Esophagus (tissue), 2 donors: ENCODE measurements around the gene CALN1. TPM values are rescaled to one million over a fixed set of nuclear protein-coding genes. Genes with fewer than 3 reads are reported as not detected.

ENCODE experiments used
- H3K27ac ChIP-seq, 2 donors: one replicate each; pipeline ENCODE4 v1.5.1; 2013; ENCODE audit warnings: low read depth in 2 of 2, mild to moderate bottlenecking in 2 of 2, inconsistent platforms in 1 of 2, low read length in 1 of 2, moderate library complexity in 1 of 2
- H3K27me3 ChIP-seq, 2 donors: one replicate each; pipeline ENCODE4 v1.6.1; 2013; ENCODE audit warnings: low read length in 2 of 2, control low read depth in 1 of 2, mild to moderate bottlenecking in 1 of 2; ENCODE audit not compliant: insufficient read depth in 2 of 2, control insufficient read depth in 1 of 2
- H3K36me3 ChIP-seq, 2 donors: one replicate each; pipeline ENCODE4 v1.6.1; 2013; ENCODE audit warnings: low read length in 1 of 2; ENCODE audit not compliant: control insufficient read depth in 2 of 2, insufficient read depth in 2 of 2
- H3K4me1 ChIP-seq, 2 donors: one replicate each; pipeline ENCODE4 v1.6.1; 2013; ENCODE audit warnings: low read length in 1 of 2; ENCODE audit not compliant: control insufficient read depth in 2 of 2, insufficient read depth in 2 of 2
- H3K4me3 ChIP-seq, 2 donors: one replicate each; pipeline ENCODE4 v1.5.1; 2013; ENCODE audit warnings: low read length in 2 of 2, mild to moderate bottlenecking in 2 of 2, low read depth in 1 of 2, moderate library complexity in 1 of 2
- H3K9me3 ChIP-seq, 2 donors: one replicate each; pipeline ENCODE4 v1.6.1; 2013; ENCODE audit warnings: mild to moderate bottlenecking in 2 of 2, low read depth in 1 of 2, low read length in 1 of 2, moderate library complexity in 1 of 2; ENCODE audit not compliant: control insufficient read depth in 2 of 2, insufficient read depth in 1 of 2
- WGBS, 2 donors: extraction: QIAGEN DNeasy Blood & Tissue Kit; methylation state at CpG; one replicate each; pipeline ENCODE4 v1.1.7; 2013; 5-methylcytosine and 5-hydroxymethylcytosine counted together
- polyA plus RNA-seq, 2 donors: library from polyadenylated mRNA; stranded (reverse); fragments of 200-250 nt; gene quantifications; one replicate each; pipeline ENCODE4 v1.2.3, GENCODE V29; 2013
- donor health status: healthy with polysubstance abuse.
- donor health status: Bipolar disorder and iron deficiency.

CALN1 gene
- polyA plus RNA-seq, 2 donors = 0.01 to 0.12 TPM

DNA sequence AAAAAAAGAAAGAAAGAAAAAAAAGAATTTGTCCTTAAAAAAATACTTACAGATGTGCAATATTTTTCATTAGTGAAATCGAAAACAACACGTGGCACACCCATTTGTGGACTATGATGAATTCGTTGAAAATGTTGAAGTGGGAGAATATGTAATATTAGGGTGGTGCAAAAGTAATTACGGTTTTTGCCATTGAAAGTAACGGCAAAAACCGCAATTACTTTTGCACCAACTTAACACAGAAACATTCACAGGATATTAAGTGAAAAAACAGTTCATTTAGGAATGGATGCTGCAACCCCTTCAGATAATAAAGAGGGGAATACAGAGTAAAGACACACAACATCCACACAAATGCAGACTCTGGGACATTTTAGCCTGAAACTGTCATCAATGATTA, 96.0 kb downstream of the CALN1 start:
- Histone ChIP-seq H3K4me3 (no peak overlapping the region), H3K27ac (no peak overlapping the region), H3K27me3 (no peaks in the 10 kb centered on the region), H3K4me1 (no peaks in the 10 kb centered on the region), H3K9me3 (no peaks in the 10 kb centered on the region), H3K36me3 (no peaks in the 10 kb centered on the region)
- 82 to 85% methylated on average over 6 of the region's 6 CpGs for WGBS, 2 donors

DNA sequence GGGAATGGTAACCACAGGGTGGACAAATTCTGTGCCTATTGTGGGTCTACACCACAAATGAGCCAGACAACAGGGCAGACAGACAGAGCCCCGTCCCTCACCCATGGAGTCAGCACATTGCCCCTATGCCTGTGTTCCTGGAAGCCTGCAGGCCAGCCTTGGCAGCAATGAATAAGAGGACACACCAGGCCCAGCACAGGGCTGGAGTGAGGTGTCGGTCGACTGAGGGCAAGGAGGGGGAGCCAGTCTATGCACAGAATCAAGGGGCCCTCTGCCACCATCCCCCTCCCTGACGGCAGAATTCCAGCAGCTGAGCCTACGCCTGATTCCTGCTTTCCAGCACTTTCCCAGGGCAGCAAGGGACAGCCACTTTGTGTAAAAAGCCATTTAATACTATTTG, 98.2 kb downstream of the CALN1 start:
- Histone ChIP-seq H3K4me3 (no peak overlapping the region), H3K27ac (no peak overlapping the region), H3K4me1 (no peaks in the 10 kb centered on the region), H3K9me3 (no peaks in the 10 kb centered on the region), H3K36me3 (no peaks in the 10 kb centered on the region), H3K27me3 (no peaks in the 10 kb centered on the region)
- WGBS, 2 donors = 77 to 86% methylated on average over 5 of the region's 5 CpGs

DNA sequence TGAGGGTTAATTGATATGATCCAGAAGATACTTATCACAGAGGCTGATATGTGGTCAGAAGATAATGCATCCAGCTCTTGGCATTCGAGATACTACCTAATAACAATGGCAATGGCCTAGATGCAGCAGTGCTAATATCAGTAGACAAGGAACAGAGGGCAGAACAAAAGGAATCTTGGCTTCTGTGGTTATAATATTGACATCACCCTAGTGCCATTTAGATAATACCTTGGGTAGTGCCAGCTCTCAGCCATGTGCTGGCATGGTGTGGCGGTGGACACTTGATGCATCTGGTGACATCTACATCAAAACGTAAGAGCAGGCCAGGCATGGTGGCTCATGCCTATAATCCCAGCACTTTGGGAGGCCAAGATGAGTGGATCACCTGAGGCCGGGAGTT, 101.8 kb downstream of the CALN1 start:
- Histone ChIP-seq H3K9me3 (no peaks in the 10 kb centered on the region), H3K4me3 (no peak overlapping the region), H3K27ac (no peak overlapping the region), H3K36me3 (no peaks in the 10 kb centered on the region), H3K4me1 (no peaks in the 10 kb centered on the region), H3K27me3 (no peaks in the 10 kb centered on the region)
- WGBS, 2 donors = 90 to 93% methylated on average over 4 of the region's 4 CpGs

DNA sequence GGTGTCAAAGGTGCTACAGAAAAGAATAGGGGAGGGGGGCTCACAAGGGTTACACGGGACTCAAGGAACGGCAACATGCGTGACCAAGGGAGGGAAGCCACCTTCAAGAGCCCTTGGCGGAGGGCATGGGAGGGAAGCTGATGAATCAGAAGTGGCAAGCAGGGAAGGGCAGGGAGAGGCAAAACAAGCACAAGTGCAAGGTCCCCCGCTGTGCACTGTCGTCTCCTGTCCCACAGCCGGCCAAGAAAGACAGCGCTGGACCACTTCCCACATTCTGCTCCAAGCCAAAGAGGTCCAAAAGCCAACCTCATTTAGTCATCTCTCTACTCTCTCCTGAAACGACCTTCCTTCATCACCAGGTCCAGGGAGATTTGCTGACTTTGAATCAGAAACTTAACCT, 102.7 kb downstream of the CALN1 start:
- no peak overlapping the region for H3K27ac ChIP-seq
- H3K36me3 ChIP-seq = no peaks in the 10 kb centered on the region
- WGBS, 2 donors = 82 to 86% methylated on average over 9 of the region's 9 CpGs
- H3K27me3 ChIP-seq = no peaks in the 10 kb centered on the region
- H3K4me3 ChIP-seq = no peak overlapping the region
- H3K9me3 ChIP-seq = no peaks in the 10 kb centered on the region
- no peaks in the 10 kb centered on the region for H3K4me1 ChIP-seq

DNA sequence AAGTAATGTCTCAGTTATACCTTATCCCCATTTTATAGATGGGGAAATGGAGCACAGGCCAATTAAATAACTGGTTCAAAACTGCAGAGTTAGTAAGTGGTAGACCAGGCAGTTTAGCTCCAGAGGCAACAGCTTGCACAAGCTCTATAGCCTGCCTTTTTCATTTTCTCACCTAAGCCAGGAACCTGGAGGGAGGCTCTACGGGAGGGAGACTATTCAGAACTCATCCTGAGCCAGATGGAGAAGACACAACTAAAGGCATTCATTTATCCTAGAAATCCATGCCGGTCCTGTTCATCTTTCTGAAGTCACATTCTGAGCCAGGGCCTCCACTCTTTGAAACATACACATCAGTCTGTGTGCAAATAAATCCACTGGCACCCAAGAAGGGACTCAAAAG, 103.2 kb downstream of the CALN1 start:
- 79 to 86% methylated on average over 2 of the region's 2 CpGs for WGBS, 2 donors
- Histone ChIP-seq H3K27ac (no peak overlapping the region), H3K36me3 (no peaks in the 10 kb centered on the region), H3K4me1 (no peaks in the 10 kb centered on the region), H3K4me3 (no peak overlapping the region), H3K9me3 (no peaks in the 10 kb centered on the region), H3K27me3 (no peaks in the 10 kb centered on the region)

DNA sequence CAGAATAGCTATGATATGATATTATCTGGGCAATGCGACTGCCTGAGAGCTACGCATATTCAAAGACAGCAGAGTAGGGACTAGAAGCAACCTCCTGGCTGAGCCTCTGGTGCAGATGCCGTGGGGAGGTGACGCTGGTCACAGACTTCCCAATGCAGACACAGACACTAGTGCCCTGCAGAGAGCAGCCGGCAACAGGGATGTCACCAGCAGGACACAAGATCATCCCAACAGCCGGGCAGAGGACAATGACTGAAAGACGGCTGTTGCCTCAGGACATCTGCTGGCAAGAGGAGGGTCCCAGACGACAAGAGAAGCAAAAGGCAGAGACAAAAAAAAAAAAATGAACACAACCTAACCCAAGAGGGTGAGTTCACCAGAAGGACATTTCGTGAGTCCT, 104.6 kb downstream of the CALN1 start:
- H3K4me3 ChIP-seq = no peak overlapping the region
- H3K36me3 ChIP-seq = no peaks in the 10 kb centered on the region
- no peaks in the 10 kb centered on the region for H3K4me1 ChIP-seq
- no peak overlapping the region for H3K27ac ChIP-seq
- H3K27me3 ChIP-seq = no peaks in the 10 kb centered on the region
- WGBS, 2 donors = 80 to 82% methylated on average over 9 of the region's 9 CpGs
- no peaks in the 10 kb centered on the region for H3K9me3 ChIP-seq

DNA sequence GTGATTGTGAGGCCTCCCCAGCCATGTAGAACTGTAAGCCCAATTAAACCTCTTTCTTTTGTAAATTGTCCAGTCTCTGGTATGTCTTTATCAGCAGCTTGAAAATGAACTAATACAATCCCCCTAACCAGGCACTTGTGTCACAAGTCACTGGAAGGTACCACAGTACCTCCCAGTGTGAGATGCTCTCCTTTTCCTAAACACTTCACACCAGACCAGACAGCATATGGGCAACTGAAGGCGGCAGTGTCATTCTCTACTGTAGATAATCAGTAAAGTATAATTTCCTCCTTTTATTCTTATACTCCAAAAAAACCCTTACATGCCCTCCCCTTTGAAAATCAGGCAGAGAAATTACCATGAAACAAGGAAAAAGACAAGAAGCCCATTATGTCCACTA, 113.2 kb downstream of the CALN1 start:
- H3K27ac ChIP-seq = no peak overlapping the region
- no peak overlapping the region for H3K4me3 ChIP-seq
- H3K36me3 ChIP-seq = no peaks in the 10 kb centered on the region
- H3K4me1 ChIP-seq = no peaks in the 10 kb centered on the region
- H3K27me3 ChIP-seq = no peaks in the 10 kb centered on the region
- H3K9me3 ChIP-seq = peaks cover 0 to 2% of the 10 kb centered on the region in 2 donors
- 75 to 85% methylated on average over 1 of the region's 1 CpG for WGBS, 2 donors

DNA sequence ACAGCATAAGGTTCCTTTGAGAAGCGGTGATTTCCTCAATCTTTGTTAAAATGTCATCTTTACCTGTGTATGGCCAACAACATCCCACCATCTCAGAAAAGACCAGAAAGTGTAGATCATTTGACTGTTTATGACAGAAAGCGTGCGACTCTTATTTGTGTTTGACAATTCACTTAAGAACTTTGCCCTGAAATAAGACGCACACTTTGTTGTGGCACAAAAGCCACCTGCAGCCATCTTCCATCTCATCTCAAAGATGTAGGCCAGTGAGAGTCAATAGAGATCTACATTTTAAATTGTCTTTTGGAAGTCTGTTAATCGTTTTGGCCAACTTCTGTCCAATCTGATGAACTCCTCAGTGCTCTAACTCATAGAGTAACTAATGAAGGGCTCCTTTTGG, 114.0 kb downstream of the CALN1 start:
- peaks cover 0 to 2% of the 10 kb centered on the region in 2 donors for H3K9me3 ChIP-seq
- 84 to 88% methylated on average over 5 of the region's 5 CpGs for WGBS, 2 donors
- H3K27ac ChIP-seq = no peak overlapping the region
- H3K4me1 ChIP-seq = no peaks in the 10 kb centered on the region
- H3K4me3 ChIP-seq = no peak overlapping the region
- no peaks in the 10 kb centered on the region for H3K27me3 ChIP-seq
- H3K36me3 ChIP-seq = no peaks in the 10 kb centered on the region

DNA sequence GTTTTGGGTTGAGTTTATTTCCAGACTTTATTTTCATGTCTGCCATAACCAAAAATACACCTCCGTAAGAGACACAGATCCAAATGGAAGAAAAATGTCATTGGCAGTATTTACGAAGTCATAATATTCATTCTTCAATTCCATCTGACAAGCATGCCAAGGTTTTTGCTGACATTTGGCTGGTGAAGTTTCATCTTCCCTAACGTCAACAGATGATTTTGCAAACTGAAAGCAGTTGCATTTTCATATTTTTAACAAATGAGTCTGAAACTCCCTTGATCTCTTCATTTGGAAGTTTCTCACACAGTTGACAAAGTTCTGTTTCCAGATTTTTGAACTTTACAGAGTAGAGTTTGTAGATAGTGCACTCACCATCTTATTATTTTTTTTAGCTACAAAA, 114.5 kb downstream of the CALN1 start:
- no peak overlapping the region for H3K4me3 ChIP-seq
- no peaks in the 10 kb centered on the region for H3K36me3 ChIP-seq
- no peaks in the 10 kb centered on the region for H3K4me1 ChIP-seq
- no peak overlapping the region for H3K27ac ChIP-seq
- peaks cover 0 to 2% of the 10 kb centered on the region in 2 donors for H3K9me3 ChIP-seq
- no peaks in the 10 kb centered on the region for H3K27me3 ChIP-seq
- WGBS, 2 donors = 67 to 69% methylated on average over 3 of the region's 3 CpGs

DNA sequence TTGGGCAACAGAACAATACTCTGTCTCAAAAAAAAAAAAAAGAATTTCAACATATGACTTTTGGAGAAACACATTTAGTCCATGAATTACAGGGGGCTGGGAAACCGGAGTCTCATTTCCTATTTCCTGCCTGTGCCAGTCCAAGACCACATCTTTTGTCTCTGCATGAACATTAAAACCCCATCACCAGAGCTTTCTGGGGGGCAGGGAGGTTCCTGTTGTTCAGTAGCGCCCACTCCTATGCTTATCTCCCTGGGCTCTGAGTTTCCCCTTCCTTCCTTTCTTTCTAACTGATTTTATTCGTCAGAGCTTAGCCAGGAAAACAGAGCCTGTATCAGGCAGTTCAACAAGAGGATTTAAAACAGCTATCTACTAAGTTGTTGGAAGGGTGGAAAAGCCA, 119.3 kb downstream of the CALN1 start:
- no peaks in the 10 kb centered on the region for H3K27me3 ChIP-seq
- no peak overlapping the region for H3K4me3 ChIP-seq
- 57 to 64% methylated on average over 3 of the region's 3 CpGs for WGBS, 2 donors
- H3K27ac ChIP-seq = no peak overlapping the region
- no peaks in the 10 kb centered on the region for H3K36me3 ChIP-seq
- H3K4me1 ChIP-seq = no peaks in the 10 kb centered on the region
- peaks cover 3% of the 10 kb centered on the region in 2 donors for H3K9me3 ChIP-seq
